ENCODE data around the gene ASCC3.

DNA sequence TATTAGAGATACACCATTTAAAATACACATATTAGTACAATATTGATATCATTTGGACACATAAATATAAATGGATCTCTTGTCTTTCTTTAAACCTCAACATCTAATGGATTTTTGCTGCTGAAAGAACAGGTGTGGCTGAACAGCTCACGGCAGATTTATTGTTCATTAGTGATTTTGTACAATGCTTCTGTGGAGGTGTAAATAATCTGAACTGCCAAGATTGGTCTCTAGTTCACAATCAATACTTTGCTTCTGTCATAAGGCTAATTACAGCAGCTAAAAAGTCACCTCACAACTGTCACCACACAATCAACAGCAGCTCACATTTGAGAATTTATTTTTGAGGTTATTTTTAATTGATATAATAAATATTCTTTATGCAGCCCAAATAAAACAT, 254.4 kb downstream of the ASCC3 start:
- TF ChIP-seq, protein P1, sequence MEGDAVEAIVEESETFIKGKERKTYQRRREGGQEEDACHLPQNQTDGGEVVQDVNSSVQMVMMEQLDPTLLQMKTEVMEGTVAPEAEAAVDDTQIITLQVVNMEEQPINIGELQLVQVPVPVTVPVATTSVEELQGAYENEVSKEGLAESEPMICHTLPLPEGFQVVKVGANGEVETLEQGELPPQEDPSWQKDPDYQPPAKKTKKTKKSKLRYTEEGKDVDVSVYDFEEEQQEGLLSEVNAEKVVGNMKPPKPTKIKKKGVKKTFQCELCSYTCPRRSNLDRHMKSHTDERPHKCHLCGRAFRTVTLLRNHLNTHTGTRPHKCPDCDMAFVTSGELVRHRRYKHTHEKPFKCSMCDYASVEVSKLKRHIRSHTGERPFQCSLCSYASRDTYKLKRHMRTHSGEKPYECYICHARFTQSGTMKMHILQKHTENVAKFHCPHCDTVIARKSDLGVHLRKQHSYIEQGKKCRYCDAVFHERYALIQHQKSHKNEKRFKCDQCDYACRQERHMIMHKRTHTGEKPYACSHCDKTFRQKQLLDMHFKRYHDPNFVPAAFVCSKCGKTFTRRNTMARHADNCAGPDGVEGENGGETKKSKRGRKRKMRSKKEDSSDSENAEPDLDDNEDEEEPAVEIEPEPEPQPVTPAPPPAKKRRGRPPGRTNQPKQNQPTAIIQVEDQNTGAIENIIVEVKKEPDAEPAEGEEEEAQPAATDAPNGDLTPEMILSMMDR (IDR thresholded peaks at IDR 0.05), result no peak
- TF ChIP-seq EZH2 (IDR thresholded peaks at IDR 0.05; ENCODE audit: borderline replicate concordance, insufficient read depth, low read depth, low read length, poor library complexity, severe bottlenecking), result no peak
